ENCODE data around the gene TMEM145.
A peak's percentile ranks its signal among the peaks of the same experiment; 100 is the strongest.

DNA sequence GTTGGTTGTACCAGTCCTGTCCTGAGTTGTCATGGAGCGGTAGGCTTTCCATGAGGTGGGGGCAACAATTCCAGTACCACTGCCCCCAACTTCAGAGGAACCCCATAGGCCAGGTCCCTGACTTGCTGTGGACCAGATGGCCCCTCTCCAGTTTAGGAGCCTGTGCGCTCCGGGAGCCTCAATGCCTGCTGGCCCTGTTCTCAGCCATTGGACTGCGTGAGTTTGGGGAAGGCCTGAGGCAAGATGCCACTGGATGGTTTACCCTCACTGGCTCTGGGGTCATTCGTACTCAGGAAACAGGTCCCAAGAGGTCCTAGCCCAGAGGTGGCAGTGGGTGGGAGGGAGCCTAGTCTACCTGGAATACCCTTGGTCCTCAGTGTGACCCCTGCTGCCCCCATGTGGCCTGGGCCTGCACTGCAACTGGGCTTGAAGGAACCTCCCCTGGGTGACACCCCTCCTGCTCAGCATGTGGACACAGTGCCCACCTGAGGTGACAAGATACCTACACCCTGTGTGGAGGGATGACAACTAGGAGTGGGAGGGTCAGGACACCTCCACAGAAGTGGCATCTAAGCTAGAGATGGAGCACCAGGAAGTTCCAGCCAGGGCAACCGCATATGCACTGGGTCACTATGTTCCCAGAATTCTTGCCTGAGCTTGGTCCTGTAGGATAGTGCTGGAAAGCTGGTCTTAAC, 17.1 kb upstream of the TMEM145 start:
- TF ChIP-seq POLR2AphosphoS5 (IDR thresholded peaks at IDR 0.05; ENCODE audit: low read depth, low read length) (peak; percentile 27; the same call in 1 of the 2 replicates), POLR2A (IDR thresholded peaks at IDR 0.05; ENCODE audit: low read depth, low read length) (no peak; the same call in 1 of the 2 replicates), TAF1 (IDR thresholded peaks at IDR 0.05; ENCODE audit: borderline replicate concordance, low read depth, low read length) (no peak)

Data from GM12892 (cell line).